ENCODE data around the gene DGCR8.
"Not testable (repeated sequence)": the region's sequence is repeated elsewhere in the genome, so short reads cannot be mapped to it uniquely, and the experiment has no call there.

The DGCR8 gene

GRCh38 chr22:20158391-20159036, 78.5 kb downstream of the DGCR8 start:
- DNase-seq: no peak

GRCh38 chr22:20159076-20159475, 79.0 kb downstream of the DGCR8 start:
- no peak for DNase-seq

GRCh38 chr22:20159531-20159930, 79.5 kb downstream of the DGCR8 start:
- DNase-seq: not testable (repeated sequence)

- DNase-seq: no peak
These were observed 80.0 kb downstream of the DGCR8 start for GRCh38 chr22:20160041-20160440.

All from NCI-H446 treated with DMSO at 0.1 percent for 48 hours (cell line).